NCI-H1092 treated with DMSO at 0.1 percent for 48 hours (cell line): Measurements from ENCODE around the gene TRIM3.

Experiments
- DNase-seq: peaks from one replicate; lab custom pipeline; 2025; lab: John Stamatoyannopoulos, UW

Gene TRIM3

DNA sequence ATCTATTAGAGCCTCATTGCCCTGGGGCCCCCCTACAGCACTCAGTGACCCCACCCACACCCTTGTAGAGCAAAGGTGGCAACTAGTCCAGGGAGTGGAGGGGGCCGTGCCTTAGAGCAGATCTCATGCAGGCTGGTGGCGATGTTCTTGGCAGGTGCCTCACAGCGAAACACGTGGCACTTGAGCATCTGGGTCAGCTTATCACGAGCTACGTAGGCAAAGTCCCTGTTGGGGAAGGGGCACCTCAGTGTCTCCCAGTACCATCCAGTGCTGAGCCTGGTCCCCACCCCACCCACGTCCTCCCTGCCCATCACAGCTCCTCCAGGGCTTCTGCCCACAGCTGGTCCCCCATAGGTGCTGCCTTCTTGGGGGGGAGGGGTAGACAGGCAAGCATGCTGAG lies 72.3 kb downstream of the TRIM3 start:
- no peak for DNase-seq

GRCh38 chr11:6400431-6401345 lies 73.1 kb downstream of the TRIM3 start:
- no peak for DNase-seq
